ENCODE results near the gene RAX2. TPM values are rescaled to one million over a fixed set of nuclear protein-coding genes. Genes with fewer than 3 reads are reported as not detected.
"Not testable (repeated sequence)": the region's sequence is repeated elsewhere in the genome, so short reads cannot be mapped to it uniquely, and the experiment has no call there.

RAX2 gene
- total RNA-seq, 1 donor from 2014 or later, result not detected

- Histone ChIP-seq H3K27ac (ENCODE audit: low read depth, low read length) (no peak overlapping the region), H3K36me3 (ENCODE audit: control insufficient read depth in 3 of 3, insufficient read depth in 3 of 3, low read length in 3 of 3) (peaks cover 16 to 17% (median 16%) of the 10 kb centered on the region in 3 donors), H3K9ac (ENCODE audit: low read depth in 1 of 3, low read length in 3 of 3) (no peak overlapping the region), H3K27me3 (ENCODE audit: control insufficient read depth in 3 of 3, insufficient read depth in 3 of 3, low read length in 3 of 3) (peaks cover 6 to 13% (median 11%) of the 10 kb centered on the region in 3 donors), H3K9me3 (ENCODE audit: control insufficient read depth in 3 of 3, low read length in 3 of 3) (no peaks in the 10 kb centered on the region), H3K4me3 (ENCODE audit: low read length in 3 of 3) (no peak overlapping the region), H3K4me1 (ENCODE audit: control insufficient read depth in 3 of 3, insufficient read depth in 3 of 3, low read length in 3 of 3) (peaks cover 0 to 5% (median 0%) of the 10 kb centered on the region in 3 donors)
Measured at GRCh38 chr19:3771000-3771905, 775 bp downstream of the RAX2 start.

GRCh38 chr19:3770136-3770999 is 1.7 kb downstream of the RAX2 start:
- Histone ChIP-seq H3K27ac (ENCODE audit: low read depth, low read length) (no peak overlapping the region), H3K36me3 (ENCODE audit: control insufficient read depth in 3 of 3, insufficient read depth in 3 of 3, low read length in 3 of 3) (peaks cover 17 to 18% (median 18%) of the 10 kb centered on the region in 3 donors), H3K9me3 (ENCODE audit: control insufficient read depth in 3 of 3, low read length in 3 of 3) (no peaks in the 10 kb centered on the region), H3K4me1 (ENCODE audit: control insufficient read depth in 3 of 3, insufficient read depth in 3 of 3, low read length in 3 of 3) (peaks cover 0 to 5% (median 0%) of the 10 kb centered on the region in 3 donors), H3K9ac (ENCODE audit: low read depth in 1 of 3, low read length in 3 of 3) (no peak overlapping the region), H3K27me3 (ENCODE audit: control insufficient read depth in 3 of 3, insufficient read depth in 3 of 3, low read length in 3 of 3) (peaks cover 6 to 13% (median 11%) of the 10 kb centered on the region in 3 donors), H3K4me3 (ENCODE audit: low read length in 3 of 3) (no peak overlapping the region)

GRCh38 chr19:3769494-3769893 is 2.5 kb downstream of the RAX2 start:
- peaks cover 6 to 13% (median 11%) of the 10 kb centered on the region in 3 donors for H3K27me3 ChIP-seq (ENCODE audit: control insufficient read depth in 3 of 3, insufficient read depth in 3 of 3, low read length in 3 of 3)
- H3K9me3 ChIP-seq (ENCODE audit: control insufficient read depth in 3 of 3, low read length in 3 of 3), result no peaks in the 10 kb centered on the region
- H3K9ac ChIP-seq (ENCODE audit: low read depth in 1 of 3, low read length in 3 of 3), result no peak overlapping the region
- no peak overlapping the region for H3K4me3 ChIP-seq (ENCODE audit: low read length in 3 of 3)
- H3K4me1 ChIP-seq (ENCODE audit: control insufficient read depth in 3 of 3, insufficient read depth in 3 of 3, low read length in 3 of 3), result peaks cover 0 to 5% (median 0%) of the 10 kb centered on the region in 3 donors
- H3K27ac ChIP-seq (ENCODE audit: low read depth, low read length), result no peak overlapping the region
- peaks cover 20 to 22% (median 22%) of the 10 kb centered on the region in 3 donors for H3K36me3 ChIP-seq (ENCODE audit: control insufficient read depth in 3 of 3, insufficient read depth in 3 of 3, low read length in 3 of 3)

GRCh38 chr19:3768748-3769099 is 3.3 kb downstream of the RAX2 start:
- Histone ChIP-seq H3K4me3 (ENCODE audit: low read length in 3 of 3) (no peak overlapping the region), H3K9me3 (ENCODE audit: control insufficient read depth in 3 of 3, low read length in 3 of 3) (no peaks in the 10 kb centered on the region), H3K36me3 (ENCODE audit: control insufficient read depth in 3 of 3, insufficient read depth in 3 of 3, low read length in 3 of 3) (peaks cover 20 to 22% (median 22%) of the 10 kb centered on the region in 3 donors)

GRCh38 chr19:3768015-3768747 is 3.8 kb downstream of the RAX2 start:
- peaks cover 6 to 13% (median 11%) of the 10 kb centered on the region in 3 donors for H3K27me3 ChIP-seq (ENCODE audit: control insufficient read depth in 3 of 3, insufficient read depth in 3 of 3, low read length in 3 of 3)

More at GRCh38 chr19:3768748-3769099, 3.3 kb downstream of the RAX2 start:
- peaks cover 0 to 5% (median 0%) of the 10 kb centered on the region in 3 donors for H3K4me1 ChIP-seq (ENCODE audit: control insufficient read depth in 3 of 3, insufficient read depth in 3 of 3, low read length in 3 of 3)
- H3K9ac ChIP-seq (ENCODE audit: low read depth in 1 of 3, low read length in 3 of 3), result no peak overlapping the region
- peaks cover 6 to 13% (median 11%) of the 10 kb centered on the region in 3 donors for H3K27me3 ChIP-seq (ENCODE audit: control insufficient read depth in 3 of 3, insufficient read depth in 3 of 3, low read length in 3 of 3)
- H3K27ac ChIP-seq (ENCODE audit: low read depth, low read length), result no peak overlapping the region

GRCh38 chr19:3767050-3767449 is 5.0 kb downstream of the RAX2 start:
- peaks cover 6 to 13% (median 11%) of the 10 kb centered on the region in 3 donors for H3K27me3 ChIP-seq (ENCODE audit: control insufficient read depth in 3 of 3, insufficient read depth in 3 of 3, low read length in 3 of 3)
- peaks cover 0 to 12% (median 0%) of the 10 kb centered on the region in 3 donors for H3K4me1 ChIP-seq (ENCODE audit: control insufficient read depth in 3 of 3, insufficient read depth in 3 of 3, low read length in 3 of 3)
- H3K4me3 ChIP-seq (ENCODE audit: low read length in 3 of 3), result no peak overlapping the region
- H3K27ac ChIP-seq (ENCODE audit: low read depth, low read length), result no peak overlapping the region
- peaks cover 20 to 22% (median 22%) of the 10 kb centered on the region in 3 donors for H3K36me3 ChIP-seq (ENCODE audit: control insufficient read depth in 3 of 3, insufficient read depth in 3 of 3, low read length in 3 of 3)
- H3K9ac ChIP-seq (ENCODE audit: low read depth in 1 of 3, low read length in 3 of 3), result no peak overlapping the region
- no peaks in the 10 kb centered on the region for H3K9me3 ChIP-seq (ENCODE audit: control insufficient read depth in 3 of 3, low read length in 3 of 3)

More at GRCh38 chr19:3768015-3768747, 3.8 kb downstream of the RAX2 start:
- H3K4me1 ChIP-seq (ENCODE audit: control insufficient read depth in 3 of 3, insufficient read depth in 3 of 3, low read length in 3 of 3), result peaks cover 0 to 9% (median 0%) of the 10 kb centered on the region in 3 donors
- no peaks in the 10 kb centered on the region for H3K9me3 ChIP-seq (ENCODE audit: control insufficient read depth in 3 of 3, low read length in 3 of 3)
- no peak overlapping the region for H3K4me3 ChIP-seq (ENCODE audit: low read length in 3 of 3)
- H3K36me3 ChIP-seq (ENCODE audit: control insufficient read depth in 3 of 3, insufficient read depth in 3 of 3, low read length in 3 of 3), result peaks cover 20 to 22% (median 22%) of the 10 kb centered on the region in 3 donors
- no peak overlapping the region for H3K9ac ChIP-seq (ENCODE audit: low read depth in 1 of 3, low read length in 3 of 3)
- H3K27ac ChIP-seq (ENCODE audit: low read depth, low read length), result no peak overlapping the region

GRCh38 chr19:3766520-3766919 is 5.5 kb downstream of the RAX2 start:
- Histone ChIP-seq H3K4me1 (ENCODE audit: control insufficient read depth in 3 of 3, insufficient read depth in 3 of 3, low read length in 3 of 3) (peaks cover 3 to 16% (median 4%) of the 10 kb centered on the region in 3 donors), H3K27ac (ENCODE audit: low read depth, low read length) (no peak overlapping the region), H3K36me3 (ENCODE audit: control insufficient read depth in 3 of 3, insufficient read depth in 3 of 3, low read length in 3 of 3) (peaks cover 20 to 22% (median 22%) of the 10 kb centered on the region in 3 donors), H3K4me3 (ENCODE audit: low read length in 3 of 3) (no peak overlapping the region), H3K27me3 (ENCODE audit: control insufficient read depth in 3 of 3, insufficient read depth in 3 of 3, low read length in 3 of 3) (peaks cover 5 to 9% (median 7%) of the 10 kb centered on the region in 3 donors), H3K9me3 (ENCODE audit: control insufficient read depth in 3 of 3, low read length in 3 of 3) (no peaks in the 10 kb centered on the region), H3K9ac (ENCODE audit: low read depth in 1 of 3, low read length in 3 of 3) (no peak overlapping the region)

GRCh38 chr19:3765757-3766156 is 6.3 kb downstream of the RAX2 start:
- Histone ChIP-seq H3K4me1 (ENCODE audit: control insufficient read depth in 3 of 3, insufficient read depth in 3 of 3, low read length in 3 of 3) (peaks cover 7 to 20% (median 8%) of the 10 kb centered on the region in 3 donors), H3K36me3 (ENCODE audit: control insufficient read depth in 3 of 3, insufficient read depth in 3 of 3, low read length in 3 of 3) (peaks cover 20 to 22% (median 22%) of the 10 kb centered on the region in 3 donors)
- not testable (repeated sequence) for H3K27ac ChIP-seq (ENCODE audit: low read depth, low read length); H3K9ac ChIP-seq (ENCODE audit: low read depth in 1 of 3, low read length in 3 of 3); H3K27me3 ChIP-seq (ENCODE audit: control insufficient read depth in 3 of 3, insufficient read depth in 3 of 3, low read length in 3 of 3); H3K4me3 ChIP-seq (ENCODE audit: low read length in 3 of 3); H3K9me3 ChIP-seq (ENCODE audit: control insufficient read depth in 3 of 3, low read length in 3 of 3)

GRCh38 chr19:3765121-3765520 is 6.9 kb downstream of the RAX2 start:
- Histone ChIP-seq H3K36me3 (ENCODE audit: control insufficient read depth in 3 of 3, insufficient read depth in 3 of 3, low read length in 3 of 3) (peaks cover 20 to 22% (median 22%) of the 10 kb centered on the region in 3 donors), H3K27ac (ENCODE audit: low read depth, low read length) (no peak overlapping the region), H3K9me3 (ENCODE audit: control insufficient read depth in 3 of 3, low read length in 3 of 3) (no peaks in the 10 kb centered on the region), H3K4me1 (ENCODE audit: control insufficient read depth in 3 of 3, insufficient read depth in 3 of 3, low read length in 3 of 3) (peaks cover 9 to 24% (median 13%) of the 10 kb centered on the region in 3 donors), H3K9ac (ENCODE audit: low read depth in 1 of 3, low read length in 3 of 3) (no peak overlapping the region), H3K4me3 (ENCODE audit: low read length in 3 of 3) (no peak overlapping the region), H3K27me3 (ENCODE audit: control insufficient read depth in 3 of 3, insufficient read depth in 3 of 3, low read length in 3 of 3) (no peaks in the 10 kb centered on the region)
